DND-41 (cell line): Measurements from ENCODE around the gene SPTBN5.

Experiments
- ATAC-seq: fragments of 200-7000 bp; cut with Tn5 transposase; 3 replicates; pipeline ENCODE4 v1.9.1; 2021; ENCODE audit warnings: low read depth; ENCODE audit not compliant: insufficient read depth
- DNase-seq: peaks from one replicate; pipeline ENCODE4 v3.0.0-alpha.2; 2020
- H2AFZ ChIP-seq: 2 replicates; pipeline ENCODE4 v1.6.0; 2012; ENCODE audit warnings: low read depth, low read length
- H3K27ac ChIP-seq: 2 replicates; pipeline ENCODE4 v1.5.1; 2012; ENCODE audit warnings: low read length, inconsistent platforms
- H3K27me3 ChIP-seq: fragments of 200-600 bp; sonication (generic); 2 replicates; pipeline ENCODE4 v1.6.0; 2012; ENCODE audit warnings: low read length, mild to moderate bottlenecking, inconsistent platforms; ENCODE audit not compliant: insufficient read depth, poor library complexity
- H3K36me3 ChIP-seq: 2 replicates; pipeline ENCODE4 v1.5.1; 2012; ENCODE audit warnings: low read length, inconsistent platforms; ENCODE audit not compliant: insufficient read depth
- H3K4me1 ChIP-seq: 2 replicates; pipeline ENCODE4 v1.5.1; 2012; ENCODE audit warnings: mild to moderate bottlenecking, low read length; ENCODE audit not compliant: insufficient read depth
- H3K4me2 ChIP-seq: 2 replicates; pipeline ENCODE4 v1.6.0; 2012; ENCODE audit warnings: mild to moderate bottlenecking, moderate library complexity, low read length, inconsistent platforms; ENCODE audit not compliant: insufficient read depth
- H3K4me3 ChIP-seq, 2 experiments: fragments of 200-600 bp in 1 of 2; shearing (Covaris generic) in 1 of 2; 2 replicates each; pipeline ENCODE4 v1.5.1; 2012 to 2016; ENCODE audit warnings: inconsistent platforms in 2 of 2, low read length in 2 of 2, mild to moderate bottlenecking in 2 of 2, low read depth in 1 of 2, moderate library complexity in 1 of 2
- H3K79me2 ChIP-seq: 2 replicates; pipeline ENCODE4 v1.6.0; 2012; ENCODE audit warnings: low read length, inconsistent platforms; ENCODE audit not compliant: insufficient read depth
- H3K9ac ChIP-seq: 2 replicates; pipeline ENCODE4 v1.6.0; 2012; ENCODE audit warnings: low read depth, mild to moderate bottlenecking, inconsistent platforms, low read length, moderate library complexity
- H3K9me3 ChIP-seq: 2 replicates; pipeline ENCODE4 v1.5.1; 2012; ENCODE audit warnings: low read length, moderate library complexity, mild to moderate bottlenecking, inconsistent platforms; ENCODE audit not compliant: insufficient read depth, severe bottlenecking
- H4K20me1 ChIP-seq: 2 replicates; pipeline ENCODE4 v1.6.0; 2012; ENCODE audit warnings: low read length; ENCODE audit not compliant: insufficient read depth
- EZH2 ChIP-seq: IDR thresholded peaks from 3 replicates; pipeline ENCODE4 v1.6.1; 2012; ENCODE audit warnings: borderline replicate concordance, low read depth, mild to moderate bottlenecking, moderate library complexity, low read length, inconsistent platforms; ENCODE audit not compliant: severe bottlenecking
- TF ChIP-seq, protein P1 (sequence below): IDR thresholded peaks from 2 replicates; pipeline ENCODE4 v1.5.1; 2012; ENCODE audit warnings: borderline replicate concordance, low read length, moderate library complexity, mild to moderate bottlenecking; ENCODE audit not compliant: poor library complexity, severe bottlenecking; ENCODE audit errors: extremely low read depth

SPTBN5 gene

DNA sequence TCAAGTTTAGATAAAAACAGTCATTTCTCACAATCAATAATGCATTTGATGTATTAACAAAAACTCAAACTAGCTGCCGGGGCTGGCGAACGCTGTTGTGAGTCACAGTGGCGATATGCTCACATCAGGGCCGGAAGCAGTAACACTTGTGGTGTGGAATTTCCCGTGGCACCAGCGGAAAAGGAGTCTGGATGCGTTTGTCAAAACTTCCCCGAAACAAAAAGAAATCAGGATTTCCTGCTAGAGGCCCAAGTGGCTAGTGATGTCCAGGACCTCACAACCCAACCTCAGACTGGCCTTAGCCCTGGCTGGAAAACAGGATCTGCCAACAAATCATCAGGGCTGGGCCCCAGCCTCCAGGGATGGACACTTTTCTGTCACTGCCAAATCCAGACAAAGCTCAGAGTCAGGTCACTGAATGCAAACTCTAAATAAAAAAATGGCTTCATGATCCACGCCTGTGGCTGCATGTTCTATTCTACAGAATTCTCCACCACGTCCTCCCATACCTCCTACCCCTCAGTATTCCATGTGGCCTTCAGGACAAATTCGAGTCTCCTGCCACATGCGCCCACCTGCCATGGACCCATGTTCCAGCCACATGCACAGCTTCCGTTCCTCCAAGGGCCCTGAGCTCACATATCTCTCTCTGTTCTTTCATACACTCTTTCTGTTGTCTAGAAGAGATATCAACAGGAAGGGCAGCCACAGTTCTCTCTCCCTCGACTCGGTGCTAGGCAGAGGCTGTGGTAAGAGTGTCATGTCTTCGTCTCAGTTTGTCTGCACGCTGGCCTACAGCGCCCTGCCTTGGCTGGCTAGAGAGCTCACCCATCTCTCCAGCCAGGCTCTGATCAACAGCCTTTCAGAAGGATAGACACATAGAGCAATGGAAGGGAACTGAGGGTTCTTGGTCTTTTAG, 43.1 kb upstream of the SPTBN5 start:
- Histone ChIP-seq H3K4me3 (no peak overlapping the region), H2AFZ (no peak overlapping the region), H3K79me2 (no peaks in the 10 kb centered on the region), H3K36me3 (no peaks in the 10 kb centered on the region), H3K9ac (no peak overlapping the region), H3K4me2 (no peak overlapping the region), H3K27me3 (no peaks in the 10 kb centered on the region), H4K20me1 (no peaks in the 10 kb centered on the region), H3K4me1 (peaks cover 20% of the 10 kb centered on the region), H3K27ac (no peak overlapping the region), H3K9me3 (no peaks in the 10 kb centered on the region)
- ATAC-seq (no peak), DNase-seq (peak; percentile 10)
- TF ChIP-seq, protein P1, sequence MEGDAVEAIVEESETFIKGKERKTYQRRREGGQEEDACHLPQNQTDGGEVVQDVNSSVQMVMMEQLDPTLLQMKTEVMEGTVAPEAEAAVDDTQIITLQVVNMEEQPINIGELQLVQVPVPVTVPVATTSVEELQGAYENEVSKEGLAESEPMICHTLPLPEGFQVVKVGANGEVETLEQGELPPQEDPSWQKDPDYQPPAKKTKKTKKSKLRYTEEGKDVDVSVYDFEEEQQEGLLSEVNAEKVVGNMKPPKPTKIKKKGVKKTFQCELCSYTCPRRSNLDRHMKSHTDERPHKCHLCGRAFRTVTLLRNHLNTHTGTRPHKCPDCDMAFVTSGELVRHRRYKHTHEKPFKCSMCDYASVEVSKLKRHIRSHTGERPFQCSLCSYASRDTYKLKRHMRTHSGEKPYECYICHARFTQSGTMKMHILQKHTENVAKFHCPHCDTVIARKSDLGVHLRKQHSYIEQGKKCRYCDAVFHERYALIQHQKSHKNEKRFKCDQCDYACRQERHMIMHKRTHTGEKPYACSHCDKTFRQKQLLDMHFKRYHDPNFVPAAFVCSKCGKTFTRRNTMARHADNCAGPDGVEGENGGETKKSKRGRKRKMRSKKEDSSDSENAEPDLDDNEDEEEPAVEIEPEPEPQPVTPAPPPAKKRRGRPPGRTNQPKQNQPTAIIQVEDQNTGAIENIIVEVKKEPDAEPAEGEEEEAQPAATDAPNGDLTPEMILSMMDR: no peak
- no peak for TF ChIP-seq EZH2

DNA sequence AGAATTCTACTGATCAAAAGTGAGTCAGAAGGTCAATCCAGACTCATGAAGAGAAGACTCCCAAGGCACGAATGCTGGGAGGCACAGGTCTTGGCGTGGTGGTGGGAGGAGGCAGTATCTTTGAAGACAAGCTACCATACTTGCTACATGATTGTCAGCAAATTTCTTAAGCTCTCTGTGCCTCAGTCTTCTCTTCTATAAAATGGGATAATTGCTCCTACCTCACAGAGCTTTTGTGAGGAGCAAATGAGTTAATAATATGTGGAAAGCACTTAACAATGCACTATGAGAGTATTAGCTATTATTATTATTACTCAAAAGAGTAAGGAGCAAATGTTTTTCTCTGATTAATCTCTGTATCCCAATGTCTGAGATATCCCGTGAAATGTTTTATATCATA, 42.3 kb upstream of the SPTBN5 start:
- no peaks in the 10 kb centered on the region for H3K27me3 ChIP-seq
- H3K36me3 ChIP-seq: no peaks in the 10 kb centered on the region
- DNase-seq: no peak
- H2AFZ ChIP-seq: no peak overlapping the region
- H3K4me2 ChIP-seq: no peak overlapping the region
- H3K27ac ChIP-seq: no peak overlapping the region
- H3K79me2 ChIP-seq: no peaks in the 10 kb centered on the region
- H3K4me1 ChIP-seq: peaks cover 20% of the 10 kb centered on the region
- no peaks in the 10 kb centered on the region for H3K9me3 ChIP-seq
- no peak overlapping the region for H3K4me3 ChIP-seq
- no peak for TF ChIP-seq EZH2
- TF ChIP-seq, protein P1: no peak
- no peak overlapping the region for H3K9ac ChIP-seq
- no peak for ATAC-seq
- no peaks in the 10 kb centered on the region for H4K20me1 ChIP-seq

DNA sequence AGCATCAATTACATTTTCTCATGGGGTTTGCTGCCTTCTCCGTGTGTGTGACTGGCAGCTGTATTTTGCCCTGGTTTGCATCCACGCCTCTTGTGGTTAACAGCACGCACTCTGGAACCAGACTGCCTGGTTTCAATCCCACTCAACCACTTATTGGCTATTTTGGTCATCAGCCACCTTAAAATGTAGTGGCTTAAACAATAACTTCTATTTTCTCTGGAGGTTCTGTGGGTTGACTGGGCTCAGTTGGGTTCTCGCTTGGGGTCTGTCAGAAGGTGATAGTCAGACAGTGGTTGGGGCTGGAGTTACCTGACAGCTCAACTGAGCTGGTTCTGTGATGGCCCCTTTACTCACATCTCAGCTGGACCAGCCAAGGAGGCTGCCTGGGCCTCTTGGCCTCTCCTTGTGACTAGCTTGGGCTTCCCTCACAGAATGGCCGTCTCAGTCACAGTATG, 41.7 kb upstream of the SPTBN5 start:
- Histone ChIP-seq H3K79me2 (no peaks in the 10 kb centered on the region), H2AFZ (no peak overlapping the region), H3K4me3 (no peak overlapping the region), H3K27ac (no peak overlapping the region; the same call in 1 of the 2 replicates), H3K4me1 (peaks cover 20% of the 10 kb centered on the region), H3K9me3 (no peaks in the 10 kb centered on the region), H3K4me2 (no peak overlapping the region), H3K36me3 (no peaks in the 10 kb centered on the region), H3K27me3 (no peaks in the 10 kb centered on the region), H3K9ac (no peak overlapping the region), H4K20me1 (no peaks in the 10 kb centered on the region)
- peak; percentile 13 for DNase-seq
- TF ChIP-seq, protein P1: no peak
- TF ChIP-seq EZH2: no peak
- no peak for ATAC-seq
